PFSK-1 (cell line): Measurements from ENCODE around the gene INPP4A.

Source experiments
- FOXP2 ChIP-seq: optimal IDR thresholded peaks from 2 replicates; pipeline ENCODE3; 2011; ENCODE audit warnings: borderline replicate concordance, control low read depth, inconsistent platforms; ENCODE audit not compliant: insufficient read depth; ENCODE audit errors: extremely low read length, extremely low read depth
- POLR2AphosphoS5 ChIP-seq: IDR thresholded peaks from 2 replicates; pipeline ENCODE4 v1.6.1; 2012; ENCODE audit warnings: low read depth, mild to moderate bottlenecking, control low read depth, low read length, moderate library complexity
- SIN3A ChIP-seq: IDR thresholded peaks from 2 replicates; pipeline ENCODE4 v1.6.1; 2012; ENCODE audit warnings: mild to moderate bottlenecking, low read length, moderate library complexity, borderline replicate concordance; ENCODE audit not compliant: insufficient read depth
- TAF1 ChIP-seq: IDR thresholded peaks from 2 replicates; pipeline ENCODE4 v1.6.1; 2012; ENCODE audit warnings: low read length, control low read depth, borderline replicate concordance; ENCODE audit not compliant: insufficient read depth
- TF ChIP-seq, protein P1 (sequence below), 2 experiments: IDR thresholded peaks; 2 replicates each; pipeline versions ENCODE4 v1.6.1 to v1.8.0; 2011 to 2012; ENCODE audit warnings: low read depth in 2 of 2, low read length in 2 of 2, control low read depth in 1 of 2, inconsistent platforms in 1 of 2, mild to moderate bottlenecking in 1 of 2, moderate library complexity in 1 of 2; ENCODE audit not compliant: insufficient read depth in 1 of 2

INPP4A gene

DNA sequence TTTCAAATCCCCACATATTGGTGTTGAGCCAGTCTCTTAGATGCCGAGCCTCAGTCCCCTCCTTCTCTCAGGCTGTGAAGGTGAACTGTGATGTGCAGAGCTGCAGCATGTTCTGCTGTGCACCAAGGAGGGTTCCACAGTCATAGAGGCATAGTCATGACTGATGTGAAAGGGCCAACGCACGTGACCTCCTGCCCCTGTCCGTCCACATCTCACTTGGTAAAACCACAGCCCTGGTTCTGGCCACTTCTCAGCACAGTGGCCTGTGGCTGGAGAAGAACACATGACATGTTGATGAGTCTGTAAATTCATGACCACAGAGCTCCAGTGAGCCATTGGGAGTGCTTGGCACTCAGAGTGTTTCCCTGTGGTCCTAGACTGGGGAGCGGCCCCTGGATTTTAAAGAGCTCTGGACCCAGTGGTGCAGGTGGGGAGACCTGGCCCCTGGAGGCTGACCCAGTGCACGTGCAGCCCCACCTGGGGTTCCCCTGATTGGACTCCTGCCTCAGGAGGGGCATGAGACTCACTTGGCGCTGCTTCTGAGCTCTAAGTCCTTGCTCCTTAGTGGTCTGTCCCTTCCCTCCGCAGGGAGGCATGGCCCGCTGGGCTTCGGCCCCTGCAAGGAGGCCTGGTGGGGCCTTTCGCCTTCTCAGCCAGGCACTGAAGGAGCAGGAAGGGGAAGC is 25.3 kb downstream of the INPP4A start:
- TF ChIP-seq, protein P1, sequence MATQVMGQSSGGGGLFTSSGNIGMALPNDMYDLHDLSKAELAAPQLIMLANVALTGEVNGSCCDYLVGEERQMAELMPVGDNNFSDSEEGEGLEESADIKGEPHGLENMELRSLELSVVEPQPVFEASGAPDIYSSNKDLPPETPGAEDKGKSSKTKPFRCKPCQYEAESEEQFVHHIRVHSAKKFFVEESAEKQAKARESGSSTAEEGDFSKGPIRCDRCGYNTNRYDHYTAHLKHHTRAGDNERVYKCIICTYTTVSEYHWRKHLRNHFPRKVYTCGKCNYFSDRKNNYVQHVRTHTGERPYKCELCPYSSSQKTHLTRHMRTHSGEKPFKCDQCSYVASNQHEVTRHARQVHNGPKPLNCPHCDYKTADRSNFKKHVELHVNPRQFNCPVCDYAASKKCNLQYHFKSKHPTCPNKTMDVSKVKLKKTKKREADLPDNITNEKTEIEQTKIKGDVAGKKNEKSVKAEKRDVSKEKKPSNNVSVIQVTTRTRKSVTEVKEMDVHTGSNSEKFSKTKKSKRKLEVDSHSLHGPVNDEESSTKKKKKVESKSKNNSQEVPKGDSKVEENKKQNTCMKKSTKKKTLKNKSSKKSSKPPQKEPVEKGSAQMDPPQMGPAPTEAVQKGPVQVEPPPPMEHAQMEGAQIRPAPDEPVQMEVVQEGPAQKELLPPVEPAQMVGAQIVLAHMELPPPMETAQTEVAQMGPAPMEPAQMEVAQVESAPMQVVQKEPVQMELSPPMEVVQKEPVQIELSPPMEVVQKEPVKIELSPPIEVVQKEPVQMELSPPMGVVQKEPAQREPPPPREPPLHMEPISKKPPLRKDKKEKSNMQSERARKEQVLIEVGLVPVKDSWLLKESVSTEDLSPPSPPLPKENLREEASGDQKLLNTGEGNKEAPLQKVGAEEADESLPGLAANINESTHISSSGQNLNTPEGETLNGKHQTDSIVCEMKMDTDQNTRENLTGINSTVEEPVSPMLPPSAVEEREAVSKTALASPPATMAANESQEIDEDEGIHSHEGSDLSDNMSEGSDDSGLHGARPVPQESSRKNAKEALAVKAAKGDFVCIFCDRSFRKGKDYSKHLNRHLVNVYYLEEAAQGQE (IDR thresholded peaks at IDR 0.05; ENCODE audit: insufficient read depth in 1 of 2, low read depth in 2 of 2, low read length in 2 of 2), result no peak
- TF ChIP-seq TAF1, result no peak
- no peak for TF ChIP-seq FOXP2
- no peak for TF ChIP-seq POLR2AphosphoS5

- TF ChIP-seq SIN3A (no peak), TAF1 (no peak), FOXP2 (no peak), POLR2AphosphoS5 (no peak)
Measured at GRCh38 chr2:98470851-98471255, 26.2 kb downstream of the INPP4A start.

DNA sequence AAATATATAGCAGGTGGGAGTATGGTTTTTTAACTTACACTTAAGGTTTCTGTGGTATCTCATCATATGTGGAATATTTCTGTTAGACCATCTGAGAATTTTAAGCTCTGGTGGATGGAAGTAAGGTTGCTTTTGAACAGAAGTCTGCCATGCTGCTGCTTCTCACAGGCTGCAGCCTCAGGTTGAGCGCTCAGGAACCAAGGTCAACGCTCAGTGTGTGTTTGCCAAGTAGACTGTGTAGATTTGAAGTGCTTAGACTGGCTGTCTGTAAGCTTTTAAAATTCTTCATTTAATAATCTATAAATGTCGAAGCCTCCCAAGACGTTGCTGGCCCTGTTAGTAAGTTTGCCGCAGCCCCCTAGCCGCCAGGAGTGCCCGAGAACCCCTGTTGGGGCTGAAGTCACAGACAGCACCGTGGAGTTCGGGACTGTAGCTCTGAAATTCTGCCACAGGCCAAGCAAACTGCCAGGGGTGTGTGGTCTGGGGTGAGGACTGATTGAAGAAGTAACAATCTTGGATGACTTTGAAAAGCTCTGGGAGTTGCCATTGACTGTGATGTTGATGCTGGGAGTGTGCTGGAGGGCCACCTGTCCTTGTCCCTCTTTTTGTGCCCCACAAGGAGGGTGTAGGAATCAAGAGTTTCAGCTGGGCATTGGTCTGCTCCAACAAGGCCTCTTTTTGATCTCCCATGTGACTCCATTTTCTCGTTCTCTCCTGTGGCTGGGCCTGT is 26.9 kb downstream of the INPP4A start:
- no peak for TF ChIP-seq FOXP2
- TF ChIP-seq, protein P1 (IDR thresholded peaks at IDR 0.05; ENCODE audit: insufficient read depth in 1 of 2, low read depth in 2 of 2, low read length in 2 of 2), result no peak

DNA sequence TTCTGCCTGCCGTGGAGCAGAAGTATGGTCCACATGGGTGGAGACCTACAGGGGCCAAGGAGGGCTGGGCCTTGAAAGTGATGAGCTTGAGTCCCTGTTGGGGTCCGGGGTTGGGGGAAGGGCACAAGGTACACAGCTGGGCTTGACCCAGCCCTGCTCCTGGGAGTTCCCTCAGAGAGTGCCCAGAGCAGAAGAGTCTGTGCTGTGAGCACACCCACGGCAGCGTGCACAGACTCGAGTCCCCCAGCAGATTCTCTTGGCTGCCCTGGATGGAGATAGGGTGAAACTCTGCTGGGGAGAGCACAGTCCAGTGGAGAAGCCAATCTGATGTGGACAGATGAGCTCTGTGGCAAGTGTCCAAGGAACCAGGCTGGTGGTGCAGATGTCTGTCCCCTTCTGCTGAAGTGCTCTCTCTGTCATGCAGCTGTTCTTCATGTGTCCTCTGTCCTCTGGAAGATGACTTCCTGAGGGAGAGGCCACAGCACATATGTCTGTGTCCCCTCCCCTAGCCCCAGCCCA is 27.5 kb downstream of the INPP4A start:
- TF ChIP-seq, protein P1 (IDR thresholded peaks at IDR 0.05; ENCODE audit: insufficient read depth in 1 of 2, low read depth in 2 of 2, low read length in 2 of 2), result no peak
- TF ChIP-seq FOXP2, result no peak
- TF ChIP-seq SIN3A, result no peak
- TF ChIP-seq POLR2AphosphoS5, result no peak
- TF ChIP-seq TAF1, result no peak

DNA sequence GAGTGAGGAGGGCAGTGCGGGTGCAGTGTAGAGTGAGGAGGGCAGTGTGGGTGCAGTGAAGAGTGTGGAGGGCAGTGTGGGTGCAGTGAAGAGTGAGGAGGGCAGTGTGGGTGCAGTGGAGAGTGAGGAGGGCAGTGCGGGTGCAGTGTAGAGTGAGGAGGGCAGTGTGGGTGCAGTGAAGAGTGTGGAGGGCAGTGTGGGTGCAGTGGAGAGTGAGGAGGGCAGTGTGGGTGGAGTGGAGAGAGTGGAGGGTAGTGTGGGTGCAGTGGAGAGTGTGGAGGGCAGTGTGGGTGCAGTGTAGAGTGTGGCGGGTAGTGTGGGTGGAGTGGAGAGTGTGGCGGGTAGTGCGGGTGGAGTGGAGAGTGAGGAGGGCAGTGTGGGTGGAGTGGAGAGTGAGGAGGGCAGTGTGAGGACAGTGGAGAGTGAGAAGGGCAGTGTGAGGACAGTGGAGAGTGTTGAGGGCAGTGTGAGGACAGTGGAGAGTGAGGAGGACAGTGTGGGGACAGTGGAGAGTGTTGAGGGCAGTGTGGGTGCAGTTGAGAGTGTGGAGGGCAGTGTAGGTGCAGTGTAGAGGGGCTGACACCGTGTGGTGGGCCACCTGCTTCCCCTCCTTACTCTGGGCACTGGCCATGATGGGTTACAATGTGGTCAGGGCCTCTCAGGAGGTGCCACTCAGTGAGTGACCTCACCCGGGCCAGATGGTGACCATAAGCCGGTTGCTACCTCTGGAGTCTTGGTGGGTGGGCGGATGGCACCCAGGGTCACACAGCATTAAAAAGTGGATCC is 28.5 kb downstream of the INPP4A start:
- TF ChIP-seq, protein P1 (IDR thresholded peaks at IDR 0.05; ENCODE audit: insufficient read depth in 1 of 2, low read depth in 2 of 2, low read length in 2 of 2), result no peak
- TF ChIP-seq TAF1, result no peak
- TF ChIP-seq FOXP2, result no peak
- TF ChIP-seq POLR2AphosphoS5, result no peak
- no peak for TF ChIP-seq SIN3A
